ENCODE results near the gene DNAJC18. TPM values are rescaled to one million over a fixed set of nuclear protein-coding genes. Genes with fewer than 3 reads are reported as not detected.

DNAJC18 gene
- total and polyA plus RNA-seq, 4 donors, result 0.66 to 1.8 (median 0.83) TPM

DNA sequence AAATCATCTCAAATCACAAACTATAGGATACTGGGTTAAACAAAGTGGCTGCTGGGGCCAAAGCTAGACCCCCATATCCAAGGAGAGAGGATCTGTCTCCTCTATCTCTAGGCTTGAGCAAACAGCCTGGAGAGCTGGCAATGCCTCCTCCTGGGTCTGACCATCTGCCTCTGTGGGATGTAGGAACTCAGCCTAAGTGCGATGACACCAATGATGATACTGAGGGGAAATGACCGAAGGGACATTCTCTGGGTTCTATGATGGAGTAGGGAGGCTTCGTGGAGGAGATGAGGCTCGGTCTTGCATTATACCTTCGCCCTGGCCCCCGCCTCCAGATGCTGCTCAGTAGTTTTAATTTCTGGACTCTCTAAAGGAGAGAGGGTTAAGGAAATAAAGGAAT lies 26.2 kb downstream of the DNAJC18 start:
- Histone ChIP-seq H3K27ac (ENCODE audit: low read depth in 1 of 2, low read length in 2 of 2) (no peak overlapping the region), H3K36me3 (ENCODE audit: control insufficient read depth in 4 of 4, insufficient read depth in 3 of 4, low read depth in 1 of 4, low read length in 3 of 4) (no peaks in the 10 kb centered on the region), H3K4me1 (ENCODE audit: control insufficient read depth in 4 of 4, insufficient read depth in 4 of 4, low read length in 3 of 4) (peaks cover 0 to 3% (median 0%) of the 10 kb centered on the region in 4 donors), H3K9me3 (ENCODE audit: control insufficient read depth in 4 of 4, low read length in 3 of 4) (no peaks in the 10 kb centered on the region), H3K9ac (ENCODE audit: low read depth in 1 of 2, low read length in 2 of 2) (no peak overlapping the region), H3K4me3 (ENCODE audit: low read depth in 1 of 3, low read length in 3 of 3) (no peak overlapping the region), H3K27me3 (ENCODE audit: control insufficient read depth in 4 of 4, insufficient read depth in 4 of 4, low read length in 3 of 4) (no peaks in the 10 kb centered on the region)
- no peak for DNase-seq (ENCODE audit: low spot score)
- WGBS, result 90% methylated on average over 6 of the region's 6 CpGs
- TF ChIP-seq RXRA (IDR thresholded peaks at IDR 0.05), result peak; percentile 60 to 76
- TF ChIP-seq, protein P1, sequence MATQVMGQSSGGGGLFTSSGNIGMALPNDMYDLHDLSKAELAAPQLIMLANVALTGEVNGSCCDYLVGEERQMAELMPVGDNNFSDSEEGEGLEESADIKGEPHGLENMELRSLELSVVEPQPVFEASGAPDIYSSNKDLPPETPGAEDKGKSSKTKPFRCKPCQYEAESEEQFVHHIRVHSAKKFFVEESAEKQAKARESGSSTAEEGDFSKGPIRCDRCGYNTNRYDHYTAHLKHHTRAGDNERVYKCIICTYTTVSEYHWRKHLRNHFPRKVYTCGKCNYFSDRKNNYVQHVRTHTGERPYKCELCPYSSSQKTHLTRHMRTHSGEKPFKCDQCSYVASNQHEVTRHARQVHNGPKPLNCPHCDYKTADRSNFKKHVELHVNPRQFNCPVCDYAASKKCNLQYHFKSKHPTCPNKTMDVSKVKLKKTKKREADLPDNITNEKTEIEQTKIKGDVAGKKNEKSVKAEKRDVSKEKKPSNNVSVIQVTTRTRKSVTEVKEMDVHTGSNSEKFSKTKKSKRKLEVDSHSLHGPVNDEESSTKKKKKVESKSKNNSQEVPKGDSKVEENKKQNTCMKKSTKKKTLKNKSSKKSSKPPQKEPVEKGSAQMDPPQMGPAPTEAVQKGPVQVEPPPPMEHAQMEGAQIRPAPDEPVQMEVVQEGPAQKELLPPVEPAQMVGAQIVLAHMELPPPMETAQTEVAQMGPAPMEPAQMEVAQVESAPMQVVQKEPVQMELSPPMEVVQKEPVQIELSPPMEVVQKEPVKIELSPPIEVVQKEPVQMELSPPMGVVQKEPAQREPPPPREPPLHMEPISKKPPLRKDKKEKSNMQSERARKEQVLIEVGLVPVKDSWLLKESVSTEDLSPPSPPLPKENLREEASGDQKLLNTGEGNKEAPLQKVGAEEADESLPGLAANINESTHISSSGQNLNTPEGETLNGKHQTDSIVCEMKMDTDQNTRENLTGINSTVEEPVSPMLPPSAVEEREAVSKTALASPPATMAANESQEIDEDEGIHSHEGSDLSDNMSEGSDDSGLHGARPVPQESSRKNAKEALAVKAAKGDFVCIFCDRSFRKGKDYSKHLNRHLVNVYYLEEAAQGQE (IDR thresholded peaks at IDR 0.05), result no peak

DNA sequence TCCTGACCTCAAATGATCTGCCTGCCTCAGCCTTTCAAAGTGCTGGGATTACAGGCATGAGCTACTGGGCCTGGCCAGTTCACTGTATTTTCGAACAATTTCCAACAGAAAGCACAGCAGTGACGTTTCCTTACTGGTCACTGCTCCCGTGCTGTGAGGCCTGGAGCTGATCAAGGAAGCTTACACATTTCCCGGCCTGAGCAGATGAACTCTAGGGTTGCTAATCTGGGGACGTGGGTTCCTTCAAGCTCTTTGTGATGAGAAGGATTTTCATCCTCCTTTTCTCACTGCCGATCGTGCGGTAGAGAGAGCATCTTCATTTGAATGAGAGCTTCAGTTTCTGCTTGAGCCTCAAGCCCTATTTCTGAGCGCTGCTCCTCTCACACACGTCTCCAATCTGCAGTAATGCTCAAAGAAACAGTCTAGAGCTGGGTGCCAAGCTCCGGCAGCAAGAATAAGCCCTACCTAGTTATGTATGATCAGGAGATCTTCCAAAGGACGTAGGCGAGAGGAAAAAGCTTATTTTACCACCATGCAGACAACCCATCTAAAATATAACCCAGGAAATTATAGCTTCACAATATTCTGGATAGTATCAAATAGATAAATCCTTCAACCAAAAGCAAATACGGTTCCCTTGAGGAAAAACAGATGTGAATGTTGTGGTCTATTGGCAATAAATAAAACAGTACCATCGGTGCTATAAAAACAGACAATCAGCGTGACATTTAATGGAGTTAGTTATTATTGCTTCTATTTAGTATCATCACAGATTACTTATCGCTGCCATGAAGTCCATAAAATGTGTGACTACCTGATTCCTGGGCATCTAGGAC lies 28.1 kb downstream of the DNAJC18 start:
- H3K9ac ChIP-seq (ENCODE audit: low read depth in 1 of 2, low read length in 2 of 2), result no peak overlapping the region
- peaks cover 0 to 3% (median 0%) of the 10 kb centered on the region in 4 donors for H3K4me1 ChIP-seq (ENCODE audit: control insufficient read depth in 4 of 4, insufficient read depth in 4 of 4, low read length in 3 of 4)
- H3K27ac ChIP-seq (ENCODE audit: low read depth in 1 of 2, low read length in 2 of 2), result peak overlapping the region; percentile 6 to 62

DNA sequence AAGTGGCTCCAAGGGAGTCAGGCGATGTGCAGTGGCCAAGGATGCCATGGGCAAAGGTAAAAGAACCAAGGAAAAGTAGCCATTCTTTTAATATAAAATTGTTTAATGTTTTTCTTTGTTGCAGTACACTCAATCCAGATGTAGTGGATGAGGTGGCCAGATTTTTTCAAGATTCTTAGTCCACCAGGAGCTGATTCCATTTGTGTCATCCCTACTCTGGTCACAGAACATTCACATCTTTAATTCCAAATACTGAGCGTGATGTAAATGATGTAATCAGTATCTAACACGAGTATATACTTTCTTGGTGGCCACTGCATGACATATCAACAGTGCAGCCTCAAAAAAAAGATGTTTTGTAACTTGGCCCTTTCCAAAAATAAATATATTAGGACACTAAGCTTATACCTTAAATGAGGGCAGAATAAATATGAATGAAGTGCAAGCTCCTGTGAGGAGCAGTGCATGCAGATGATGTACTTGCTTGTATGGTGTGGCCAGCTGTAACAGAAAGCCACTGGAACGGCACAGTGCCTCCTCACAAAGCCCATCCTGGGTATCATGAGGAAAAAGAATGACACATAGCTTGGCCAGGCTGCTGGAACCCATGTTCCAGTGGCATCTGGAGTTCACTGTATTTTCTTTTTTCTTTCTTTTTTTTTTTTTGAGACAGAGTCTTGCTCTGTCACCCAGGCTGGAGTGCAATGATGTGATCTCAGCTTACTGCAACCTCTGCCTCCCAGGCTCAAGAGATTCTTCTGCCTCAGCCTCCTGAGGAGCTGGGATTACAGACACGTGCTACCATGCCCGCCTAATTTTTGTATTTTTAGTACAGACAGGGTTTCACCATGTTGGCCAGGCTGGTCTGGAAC lies 29.0 kb downstream of the DNAJC18 start:
- no peaks in the 10 kb centered on the region for H3K9me3 ChIP-seq (ENCODE audit: control insufficient read depth in 4 of 4, low read length in 3 of 4)
- peaks cover 0 to 2% (median 0%) of the 10 kb centered on the region in 4 donors for H3K4me1 ChIP-seq (ENCODE audit: control insufficient read depth in 4 of 4, insufficient read depth in 4 of 4, low read length in 3 of 4)
- DNase-seq (ENCODE audit: low spot score), result no peak
- H3K9ac ChIP-seq (ENCODE audit: low read depth in 1 of 2, low read length in 2 of 2), result no peak overlapping the region
- WGBS, result 82% methylated on average over 6 of the region's 6 CpGs
- no peaks in the 10 kb centered on the region for H3K36me3 ChIP-seq (ENCODE audit: control insufficient read depth in 4 of 4, insufficient read depth in 3 of 4, low read depth in 1 of 4, low read length in 3 of 4)
- H3K27ac ChIP-seq (ENCODE audit: low read depth in 1 of 2, low read length in 2 of 2), result no peak overlapping the region
- no peak overlapping the region for H3K4me3 ChIP-seq (ENCODE audit: low read depth in 1 of 3, low read length in 3 of 3)
- no peaks in the 10 kb centered on the region for H3K27me3 ChIP-seq (ENCODE audit: control insufficient read depth in 4 of 4, insufficient read depth in 4 of 4, low read length in 3 of 4)
- TF ChIP-seq, protein P2, sequence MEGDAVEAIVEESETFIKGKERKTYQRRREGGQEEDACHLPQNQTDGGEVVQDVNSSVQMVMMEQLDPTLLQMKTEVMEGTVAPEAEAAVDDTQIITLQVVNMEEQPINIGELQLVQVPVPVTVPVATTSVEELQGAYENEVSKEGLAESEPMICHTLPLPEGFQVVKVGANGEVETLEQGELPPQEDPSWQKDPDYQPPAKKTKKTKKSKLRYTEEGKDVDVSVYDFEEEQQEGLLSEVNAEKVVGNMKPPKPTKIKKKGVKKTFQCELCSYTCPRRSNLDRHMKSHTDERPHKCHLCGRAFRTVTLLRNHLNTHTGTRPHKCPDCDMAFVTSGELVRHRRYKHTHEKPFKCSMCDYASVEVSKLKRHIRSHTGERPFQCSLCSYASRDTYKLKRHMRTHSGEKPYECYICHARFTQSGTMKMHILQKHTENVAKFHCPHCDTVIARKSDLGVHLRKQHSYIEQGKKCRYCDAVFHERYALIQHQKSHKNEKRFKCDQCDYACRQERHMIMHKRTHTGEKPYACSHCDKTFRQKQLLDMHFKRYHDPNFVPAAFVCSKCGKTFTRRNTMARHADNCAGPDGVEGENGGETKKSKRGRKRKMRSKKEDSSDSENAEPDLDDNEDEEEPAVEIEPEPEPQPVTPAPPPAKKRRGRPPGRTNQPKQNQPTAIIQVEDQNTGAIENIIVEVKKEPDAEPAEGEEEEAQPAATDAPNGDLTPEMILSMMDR (IDR thresholded peaks at IDR 0.05; ENCODE audit: low read depth, low read length, missing input control), result no peak
- no peak for TF ChIP-seq RXRA (IDR thresholded peaks at IDR 0.05)
- no peak for TF ChIP-seq TAF1 (conservative IDR thresholded peaks at IDR 0.05)
- no peak for TF ChIP-seq FOXA2 (IDR thresholded peaks at IDR 0.05)
- no peak for TF ChIP-seq JUND (IDR thresholded peaks at IDR 0.05)
- no peak for TF ChIP-seq FOXA1 (IDR thresholded peaks at IDR 0.05)
- TF ChIP-seq, protein P3, sequence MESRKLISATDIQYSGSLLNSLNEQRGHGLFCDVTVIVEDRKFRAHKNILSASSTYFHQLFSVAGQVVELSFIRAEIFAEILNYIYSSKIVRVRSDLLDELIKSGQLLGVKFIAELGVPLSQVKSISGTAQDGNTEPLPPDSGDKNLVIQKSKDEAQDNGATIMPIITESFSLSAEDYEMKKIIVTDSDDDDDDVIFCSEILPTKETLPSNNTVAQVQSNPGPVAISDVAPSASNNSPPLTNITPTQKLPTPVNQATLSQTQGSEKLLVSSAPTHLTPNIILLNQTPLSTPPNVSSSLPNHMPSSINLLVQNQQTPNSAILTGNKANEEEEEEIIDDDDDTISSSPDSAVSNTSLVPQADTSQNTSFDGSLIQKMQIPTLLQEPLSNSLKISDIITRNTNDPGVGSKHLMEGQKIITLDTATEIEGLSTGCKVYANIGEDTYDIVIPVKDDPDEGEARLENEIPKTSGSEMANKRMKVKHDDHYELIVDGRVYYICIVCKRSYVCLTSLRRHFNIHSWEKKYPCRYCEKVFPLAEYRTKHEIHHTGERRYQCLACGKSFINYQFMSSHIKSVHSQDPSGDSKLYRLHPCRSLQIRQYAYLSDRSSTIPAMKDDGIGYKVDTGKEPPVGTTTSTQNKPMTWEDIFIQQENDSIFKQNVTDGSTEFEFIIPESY (IDR thresholded peaks at IDR 0.05), result no peak
- no peak for TF ChIP-seq YY1 (IDR thresholded peaks at IDR 0.05)
- TF ChIP-seq HNF4A (conservative IDR thresholded peaks at IDR 0.05), result no peak
- no peak for TF ChIP-seq GABPA (IDR thresholded peaks at IDR 0.05 in 1 of 2, conservative IDR thresholded peaks at IDR 0.05 in 1 of 2)
- TF ChIP-seq EGR1 (IDR thresholded peaks at IDR 0.05; ENCODE audit: low read depth in 2 of 2), result no peak
- no peak for TF ChIP-seq NR2F2 (IDR thresholded peaks at IDR 0.05)
- TF ChIP-seq, protein P4, sequence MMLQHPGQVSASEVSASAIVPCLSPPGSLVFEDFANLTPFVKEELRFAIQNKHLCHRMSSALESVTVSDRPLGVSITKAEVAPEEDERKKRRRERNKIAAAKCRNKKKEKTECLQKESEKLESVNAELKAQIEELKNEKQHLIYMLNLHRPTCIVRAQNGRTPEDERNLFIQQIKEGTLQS (IDR thresholded peaks at IDR 0.05), result no peak
- TF ChIP-seq SP1 (IDR thresholded peaks at IDR 0.05), result no peak
- TF ChIP-seq HNF4G (IDR thresholded peaks at IDR 0.05), result no peak

More for the DNA sequence above, 28.1 kb downstream of the DNAJC18 start:
- Histone ChIP-seq H3K27me3 (ENCODE audit: control insufficient read depth in 4 of 4, insufficient read depth in 4 of 4, low read length in 3 of 4) (no peaks in the 10 kb centered on the region), H3K9me3 (ENCODE audit: control insufficient read depth in 4 of 4, low read length in 3 of 4) (no peaks in the 10 kb centered on the region), H3K4me3 (ENCODE audit: low read depth in 1 of 3, low read length in 3 of 3) (no peak overlapping the region), H3K36me3 (ENCODE audit: control insufficient read depth in 4 of 4, insufficient read depth in 3 of 4, low read depth in 1 of 4, low read length in 3 of 4) (no peaks in the 10 kb centered on the region)
- WGBS, result 86% methylated on average over 17 of the region's 17 CpGs
- TF ChIP-seq RXRA (IDR thresholded peaks at IDR 0.05), result peak; percentile 38
- TF ChIP-seq HNF4A (conservative IDR thresholded peaks at IDR 0.05), result no peak
- TF ChIP-seq RAD21 (IDR thresholded peaks at IDR 0.05), result no peak
- peak; percentile 20 for TF ChIP-seq NR2F2 (IDR thresholded peaks at IDR 0.05)
- DNase-seq (ENCODE audit: low spot score), result no peak

Measured in liver (tissue), 9 donors.